MM.1S (cell line): Measurements from ENCODE around the gene PNMA1.

ENCODE experiments used
- CTCF ChIP-seq: fragments of 300-600 bp; sonication (generic); IDR thresholded peaks from 2 replicates; pipeline ENCODE4 v1.5.1; 2016; ENCODE audit warnings: antibody characterized with exemption, low read length, mixed read lengths
- EZH2phosphoT487 ChIP-seq: fragments of 300-600 bp; sonication (generic); IDR thresholded peaks from 2 replicates; pipeline ENCODE4 v1.6.1; 2018; ENCODE audit warnings: antibody characterized with exemption, low read length

DNA sequence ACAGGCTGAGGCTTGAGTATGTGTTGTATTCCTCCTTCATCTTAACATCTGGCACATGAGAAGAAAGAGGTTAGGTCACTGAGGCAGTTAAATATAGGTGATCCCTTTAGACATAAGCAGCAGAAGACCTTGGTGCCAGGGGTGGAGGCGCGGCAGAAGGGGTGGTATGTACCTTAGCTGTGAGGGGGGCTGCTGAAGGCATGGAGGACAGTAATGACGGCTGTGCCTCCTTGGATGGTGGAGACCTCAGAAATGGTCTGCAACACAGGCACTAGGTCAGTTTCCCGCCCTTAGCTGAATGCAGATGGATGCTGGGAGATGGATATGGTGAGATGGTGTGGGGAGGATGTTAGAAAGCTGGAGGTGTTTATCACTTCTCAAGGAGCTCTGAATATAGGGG lies 1.5 kb upstream of the PNMA1 start:
- no peak for TF ChIP-seq CTCF
- TF ChIP-seq EZH2phosphoT487, result no peak
